ENCODE data around the gene COL4A6.

DNA sequence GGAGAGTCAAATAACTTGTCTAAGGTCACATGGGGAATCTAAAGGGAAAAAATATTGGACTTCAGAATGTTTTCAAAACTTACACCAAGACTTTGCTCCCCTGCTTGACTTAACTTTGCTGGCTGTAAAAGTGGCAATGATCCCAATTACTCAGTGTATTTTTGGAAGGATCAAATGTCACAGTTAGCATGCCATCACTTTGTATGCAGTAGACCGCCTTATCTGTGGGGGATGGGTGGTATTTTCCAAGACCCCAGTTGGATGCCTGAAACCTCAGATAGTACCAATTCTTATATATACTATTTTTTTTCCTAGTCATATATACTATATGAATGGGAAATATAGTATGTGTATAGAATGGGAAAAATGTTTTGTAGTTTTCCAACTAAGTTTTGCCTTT lies 53.4 kb downstream of the COL4A6 start:
- no peak for TF ChIP-seq EZH2 (IDR thresholded peaks at IDR 0.05)
- no peak for TF ChIP-seq POLR2AphosphoS5 (IDR thresholded peaks at IDR 0.05; ENCODE audit: borderline replicate concordance, low read depth, low read length)
- TF ChIP-seq FOXP2 (optimal IDR thresholded peaks at IDR 0.05; ENCODE audit: control extremely low read depth, extremely low read length, insufficient read depth): no peak
